Fibroblast of lung (primary cell): ENCODE measurements around the gene ACTR1A. TPM values are rescaled to one million over a fixed set of nuclear protein-coding genes. Genes with fewer than 3 reads are reported as not detected.

Experiments
- DNase-seq, 2 donors: peaks; one replicate each; pipeline versions ENCODE4 v3.0.0 to v3.0.0-alpha.2; 2010; ENCODE audit warnings: low read depth in 2 of 2
- H2AFZ ChIP-seq: 2 replicates; pipeline ENCODE4 v1.5.1; 2012; ENCODE audit warnings: low read length, control low read depth, inconsistent platforms
- H3K27ac ChIP-seq: 2 replicates; pipeline ENCODE4 v1.5.1; 2011; ENCODE audit warnings: low read length, control low read depth; ENCODE audit not compliant: insufficient read depth
- H3K27me3 ChIP-seq: 2 replicates; pipeline ENCODE4 v1.5.1; 2011; ENCODE audit warnings: mild to moderate bottlenecking, low read length; ENCODE audit not compliant: control insufficient read depth, insufficient read depth
- H3K36me3 ChIP-seq: 2 replicates; pipeline ENCODE4 v1.5.1; 2011; ENCODE audit warnings: low read length; ENCODE audit not compliant: control insufficient read depth, insufficient read depth
- H3K4me1 ChIP-seq: 2 replicates; pipeline ENCODE4 v1.5.1; 2011; ENCODE audit warnings: low read length; ENCODE audit not compliant: control insufficient read depth, insufficient read depth; ENCODE audit errors: extremely low read depth
- H3K4me2 ChIP-seq: 2 replicates; pipeline ENCODE4 v1.5.1; 2011; ENCODE audit warnings: low read length, control low read depth; ENCODE audit not compliant: insufficient read depth; ENCODE audit errors: extremely low read depth
- H3K4me3 ChIP-seq, 4 experiments: fragments of 200-600 bp in 1 of 4; sonication (generic) in 1 of 4; replicated peaks in 1 of 4; 2 replicates each; pipeline ENCODE4 v1.5.1; 2011 to 2016; ENCODE audit warnings: low read length in 4 of 4, low read depth in 3 of 4, mild to moderate bottlenecking in 3 of 4, control low read depth in 2 of 4, inconsistent platforms in 1 of 4, mixed read lengths in 1 of 4; ENCODE audit not compliant: insufficient read depth in 1 of 4; ENCODE audit errors: control extremely low read depth in 1 of 4
- H3K79me2 ChIP-seq: 2 replicates; pipeline ENCODE4 v1.5.1; 2012; ENCODE audit warnings: mild to moderate bottlenecking, low read length, inconsistent platforms; ENCODE audit not compliant: control insufficient read depth, insufficient read depth
- H3K9ac ChIP-seq: 2 replicates; pipeline ENCODE4 v1.5.1; 2011; ENCODE audit warnings: mild to moderate bottlenecking, low read length, control low read depth; ENCODE audit not compliant: insufficient read depth
- H3K9me3 ChIP-seq: 2 replicates; pipeline ENCODE4 v1.5.1; 2012; ENCODE audit warnings: low read depth, low read length; ENCODE audit not compliant: control insufficient read depth, insufficient read depth
- H4K20me1 ChIP-seq: 2 replicates; pipeline ENCODE4 v1.5.1; 2011; ENCODE audit warnings: low read length; ENCODE audit not compliant: control insufficient read depth, insufficient read depth; ENCODE audit errors: extremely low read depth
- CTCF ChIP-seq, 2 donors: IDR thresholded peaks in 1 of 2; conservative IDR thresholded peaks in 1 of 2; 1 replicate in 1 of 2; 2 replicates in 1 of 2; pipeline ENCODE4 v1.5.1; 2011 to 2012; ENCODE audit warnings: low read length in 2 of 2, control low read depth in 1 of 2, inconsistent platforms in 1 of 2, low read depth in 1 of 2, mild to moderate bottlenecking in 1 of 2
- EZH2 ChIP-seq: IDR thresholded peaks from 2 replicates; pipeline ENCODE4 v1.5.1; 2012; ENCODE audit warnings: low read length, control low read depth, mild to moderate bottlenecking; ENCODE audit errors: missing control alignments
- polyA plus RNA-seq, 2 donors: library from polyadenylated mRNA; depleted of rRNA in 1 of 2; stranded (reverse) in 1 of 2; unstranded in 1 of 2; fragments of >200 nt; gene quantifications; 2 replicates each; pipeline ENCODE4 v1.2.1, GENCODE V29; 2011 to 2012; ENCODE audit warnings: missing spikeins in 1 of 2
- total RNA-seq: library from RNA; depleted of rRNA; stranded (reverse); fragments of >200 nt; gene quantifications from 2 replicates; pipeline ENCODE4 v1.2.1, GENCODE V29; 2014

ACTR1A gene
- total and polyA plus RNA-seq, 2 donors (not counting 1 experiment from before 2014, with no cell fraction given), result 125 to 128 TPM

- no peak for DNase-seq
- Histone ChIP-seq H3K9ac (no peak overlapping the region), H3K27ac (no peak overlapping the region), H3K36me3 (no peaks in the 10 kb centered on the region), H2AFZ (no peak overlapping the region), H3K27me3 (no peaks in the 10 kb centered on the region), H3K4me2 (no peak overlapping the region), H3K9me3 (no peaks in the 10 kb centered on the region), H3K4me3 (no peak overlapping the region), H3K79me2 (no peaks in the 10 kb centered on the region), H3K4me1 (peaks cover 2% of the 10 kb centered on the region), H4K20me1 (no peaks in the 10 kb centered on the region)
- TF ChIP-seq CTCF (conservative IDR thresholded peaks at IDR 0.05 in 1 of 2, IDR thresholded peaks at IDR 0.05 in 1 of 2; ENCODE audit: low read depth in 1 of 2, low read length in 2 of 2) (no peak), EZH2 (no peak)
Observed at GRCh38 chr10:102467971-102468438, 34.5 kb downstream of the ACTR1A start.

GRCh38 chr10:102467318-102467717 lies 35.2 kb downstream of the ACTR1A start:
- H3K79me2 ChIP-seq, result no peaks in the 10 kb centered on the region
- H3K4me3 ChIP-seq, result no peak overlapping the region
- no peak overlapping the region for H3K27ac ChIP-seq
- TF ChIP-seq CTCF (conservative IDR thresholded peaks at IDR 0.05 in 1 of 2, IDR thresholded peaks at IDR 0.05 in 1 of 2; ENCODE audit: low read depth in 1 of 2, low read length in 2 of 2) (no peak), EZH2 (no peak)
- H3K36me3 ChIP-seq, result no peaks in the 10 kb centered on the region
- peaks cover 2% of the 10 kb centered on the region for H3K4me1 ChIP-seq
- H3K27me3 ChIP-seq, result no peaks in the 10 kb centered on the region
- no peaks in the 10 kb centered on the region for H4K20me1 ChIP-seq
- H3K4me2 ChIP-seq, result no peak overlapping the region
- DNase-seq, result no peak
- H3K9me3 ChIP-seq, result no peaks in the 10 kb centered on the region
- no peak overlapping the region for H3K9ac ChIP-seq
- no peak overlapping the region for H2AFZ ChIP-seq

GRCh38 chr10:102465466-102465865 lies 37.0 kb downstream of the ACTR1A start:
- no peak overlapping the region for H3K9ac ChIP-seq
- H3K4me2 ChIP-seq, result no peak overlapping the region
- no peak for TF ChIP-seq CTCF (conservative IDR thresholded peaks at IDR 0.05 in 1 of 2, IDR thresholded peaks at IDR 0.05 in 1 of 2; ENCODE audit: low read depth in 1 of 2, low read length in 2 of 2)
- no peak for TF ChIP-seq EZH2
- no peaks in the 10 kb centered on the region for H4K20me1 ChIP-seq
- H2AFZ ChIP-seq, result no peak overlapping the region
- no peak for DNase-seq
- H3K4me3 ChIP-seq, result no peak overlapping the region
- H3K79me2 ChIP-seq, result no peaks in the 10 kb centered on the region
- H3K9me3 ChIP-seq, result no peaks in the 10 kb centered on the region
- H3K27ac ChIP-seq, result no peak overlapping the region
- no peaks in the 10 kb centered on the region for H3K36me3 ChIP-seq
- H3K27me3 ChIP-seq, result no peaks in the 10 kb centered on the region
- H3K4me1 ChIP-seq, result peaks cover 2% of the 10 kb centered on the region
